NCI-H748 treated with DMSO at 0.1 percent for 48 hours (cell line): ENCODE data around the gene CYBB.
"Not testable (repeated sequence)": the region's sequence is repeated elsewhere in the genome, so short reads cannot be mapped to it uniquely, and the experiment has no call there.

ENCODE experiments used
- DNase-seq: peaks from one replicate; lab custom pipeline; 2025; lab: John Stamatoyannopoulos, UW

The CYBB gene

GRCh38 chrX:37779857-37780256 lies at the start of gene CYBB:
Gene CYBB, plus strand, starts transcription at chrX:37780059. Its CDS starts 19 bp downstream, at chrX:37780078.
- no peak for DNase-seq

GRCh38 chrX:37745354-37745753 lies 34.5 kb upstream of the CYBB start:
- DNase-seq: peak; percentile 3

GRCh38 chrX:37745835-37746217 lies 34.0 kb upstream of the CYBB start:
- no peak for DNase-seq

GRCh38 chrX:37746218-37746941 lies 33.5 kb upstream of the CYBB start:
- DNase-seq: no peak

GRCh38 chrX:37746951-37747350 lies 32.9 kb upstream of the CYBB start:
- DNase-seq: no peak

- no peak for DNase-seq
Observed at GRCh38 chrX:37752281-37752680, 27.6 kb upstream of the CYBB start.

- no peak for DNase-seq
Observed at GRCh38 chrX:37752936-37753335, 26.9 kb upstream of the CYBB start.

GRCh38 chrX:37753384-37753783 lies 26.5 kb upstream of the CYBB start:
- DNase-seq: no peak

- no peak for DNase-seq
Observed at GRCh38 chrX:37754516-37754915, 25.3 kb upstream of the CYBB start.

GRCh38 chrX:37755025-37755424 lies 24.8 kb upstream of the CYBB start:
- no peak for DNase-seq

GRCh38 chrX:37757082-37757481 lies 22.8 kb upstream of the CYBB start:
- DNase-seq: no peak

GRCh38 chrX:37759351-37759750 lies 20.5 kb upstream of the CYBB start:
- no peak for DNase-seq

GRCh38 chrX:37759878-37760418 lies 19.9 kb upstream of the CYBB start:
- DNase-seq: no peak

- DNase-seq: no peak
Observed at GRCh38 chrX:37763400-37763799, 16.5 kb upstream of the CYBB start.

GRCh38 chrX:37765507-37765906 lies 14.4 kb upstream of the CYBB start:
- DNase-seq: no peak

- no peak for DNase-seq
Observed at GRCh38 chrX:37767430-37767829, 12.4 kb upstream of the CYBB start.

- not testable (repeated sequence) for DNase-seq
Observed at GRCh38 chrX:37768866-37769265, 11.0 kb upstream of the CYBB start.

- DNase-seq: no peak
Observed at GRCh38 chrX:37776283-37776986, 3.4 kb upstream of the CYBB start.

- no peak for DNase-seq
Observed at GRCh38 chrX:37776987-37777325, 2.9 kb upstream of the CYBB start.

- DNase-seq: no peak
Observed at GRCh38 chrX:37781081-37781480, 1.2 kb downstream of the CYBB start.

GRCh38 chrX:37781814-37782213 lies 2.0 kb downstream of the CYBB start:
- DNase-seq: no peak

- no peak for DNase-seq
Observed at GRCh38 chrX:37782359-37782758, 2.5 kb downstream of the CYBB start.

GRCh38 chrX:37783305-37783704 lies 3.4 kb downstream of the CYBB start:
- DNase-seq: no peak

GRCh38 chrX:37785569-37785968 lies 5.7 kb downstream of the CYBB start:
- no peak for DNase-seq
